Endothelial cell of umbilical vein (primary cell): ENCODE data around the gene COG6. TPM values are rescaled to one million over a fixed set of nuclear protein-coding genes. Genes with fewer than 3 reads are reported as not detected.

ENCODE experiments used
- BruUV-seq: library from RNA; stranded (reverse); fragments of 400-500 nt; replicated peaks from 2 replicates; lab custom pipeline; 2021; lab: Mats Ljungman, UMichigan
- CTCF ChIA-PET: fragments of 300-600, 350-600 bp; sonication (Branson Sonifier 250); formaldehyde crosslinking; loops from one replicate; lab custom pipeline; 2021; ENCODE audit warnings: antibody characterized with exemption, inconsistent platforms; lab: Charles Lee
- POLR2A ChIA-PET: fragments of 300-600, 350-600 bp; sonication (Branson Sonifier 250); formaldehyde crosslinking; loops from one replicate; lab custom pipeline; 2021; ENCODE audit warnings: antibody characterized with exemption, inconsistent platforms; lab: Charles Lee
- DNase-seq: peaks from one replicate; pipeline ENCODE4 v3.0.0-alpha.2; 2011; ENCODE audit warnings: low read depth, low spot score
- FAIRE-seq: peaks from 2 replicates; lab custom pipeline; 2011; peaks lifted over from hg19 to GRCh38; lab: Jason Lieb, UNC
- H2AFZ ChIP-seq: 2 replicates; pipeline ENCODE4 v1.6.0; 2012; ENCODE audit warnings: low read depth, low read length, control low read depth, inconsistent platforms
- H3K27ac ChIP-seq: 2 replicates; pipeline ENCODE4 v1.5.1; 2011; ENCODE audit warnings: low read depth, mild to moderate bottlenecking, control low read depth, low read length, moderate library complexity; ENCODE audit not compliant: insufficient read depth
- H3K27me3 ChIP-seq, 2 experiments: 2 replicates each; pipeline versions ENCODE4 v1.6.0 to v1.6.1; 2011; ENCODE audit warnings: low read length in 2 of 2, mixed read lengths in 1 of 2; ENCODE audit not compliant: control insufficient read depth in 2 of 2, insufficient read depth in 2 of 2
- H3K36me3 ChIP-seq, 2 experiments: 2 replicates in 1 of 2; 3 replicates in 1 of 2; pipeline ENCODE4 v1.5.1; 2011; ENCODE audit warnings: low read length in 2 of 2, mild to moderate bottlenecking in 1 of 2, moderate library complexity in 1 of 2; ENCODE audit not compliant: control insufficient read depth in 2 of 2, insufficient read depth in 2 of 2; ENCODE audit errors: extremely low read depth in 1 of 2
- H3K4me1 ChIP-seq: 3 replicates; pipeline ENCODE4 v1.5.1; 2011; ENCODE audit warnings: mild to moderate bottlenecking, low read length; ENCODE audit not compliant: control insufficient read depth, insufficient read depth; ENCODE audit errors: extremely low read depth
- H3K4me2 ChIP-seq: 2 replicates; pipeline ENCODE4 v1.6.1; 2011; ENCODE audit warnings: low read length, control low read depth, mixed read lengths; ENCODE audit not compliant: insufficient read depth
- H3K4me3 ChIP-seq, 3 experiments: fragments of 200-600 bp in 1 of 3; sonication (generic), shearing (Covaris generic) in 1 of 3; replicated peaks in 1 of 3; 2 replicates each; pipeline ENCODE4 v1.5.1; 2011 to 2016; ENCODE audit warnings: control low read depth in 3 of 3, low read length in 3 of 3, mild to moderate bottlenecking in 2 of 3, inconsistent platforms in 1 of 3, low read depth in 1 of 3, moderate library complexity in 1 of 3; ENCODE audit not compliant: insufficient read depth in 1 of 3
- H3K79me2 ChIP-seq: 2 replicates; pipeline ENCODE4 v1.6.0; 2012; ENCODE audit warnings: low read length, inconsistent platforms; ENCODE audit not compliant: control insufficient read depth, insufficient read depth
- H3K9ac ChIP-seq: replicated peaks from 2 replicates; pipeline ENCODE3; 2011; ENCODE audit warnings: low read length, control low read depth; ENCODE audit not compliant: insufficient read depth; ENCODE audit errors: extremely low read depth
- H3K9me1 ChIP-seq: replicated peaks from 3 replicates; pipeline ENCODE4 v1.6.0; 2011; ENCODE audit warnings: mild to moderate bottlenecking, low read length; ENCODE audit not compliant: control insufficient read depth, insufficient read depth; ENCODE audit errors: extremely low read depth
- H3K9me3 ChIP-seq: replicated peaks from 2 replicates; pipeline ENCODE4 v1.5.1; 2012; ENCODE audit warnings: low read length, inconsistent platforms; ENCODE audit not compliant: control insufficient read depth, insufficient read depth
- H4K20me1 ChIP-seq: replicated peaks from 2 replicates; pipeline ENCODE3; 2011; ENCODE audit warnings: mild to moderate bottlenecking, low read length; ENCODE audit not compliant: control insufficient read depth, insufficient read depth; ENCODE audit errors: extremely low read depth
- EZH2 ChIP-seq: IDR thresholded peaks from 2 replicates; pipeline ENCODE4 v1.6.1; 2012; ENCODE audit warnings: borderline replicate concordance, low read depth, mild to moderate bottlenecking, moderate library complexity, low read length, inconsistent platforms; ENCODE audit not compliant: severe bottlenecking
- FOS ChIP-seq: IDR thresholded peaks from 2 replicates; pipeline ENCODE4 v1.6.1; 2011; ENCODE audit warnings: mild to moderate bottlenecking, low read length, moderate library complexity, borderline replicate concordance; ENCODE audit not compliant: insufficient read depth
- GATA2 ChIP-seq: IDR thresholded peaks from 2 replicates; pipeline ENCODE4 v1.7.0; 2011; ENCODE audit warnings: low read depth, mild to moderate bottlenecking, moderate library complexity, mixed read lengths, low read length; ENCODE audit not compliant: insufficient read length, insufficient read depth
- MYC ChIP-seq: IDR thresholded peaks from one replicate; pipeline ENCODE4 v1.6.1; 2011; ENCODE audit warnings: mild to moderate bottlenecking, low read depth, low read length
- POLR2A ChIP-seq: IDR thresholded peaks from 2 replicates; pipeline ENCODE4 v1.6.1; 2012; ENCODE audit warnings: low read depth, mild to moderate bottlenecking, control low read depth, low read length
- POLR2AphosphoS5 ChIP-seq: IDR thresholded peaks from 2 replicates; pipeline ENCODE4 v1.6.1; 2012; ENCODE audit warnings: low read depth, mild to moderate bottlenecking, control low read depth, low read length, moderate library complexity; ENCODE audit not compliant: insufficient read depth
- dilution Hi-C: fragments of 300-500 bp; cut with MboI; formaldehyde crosslinking; loops from one replicate; pipeline ENCODE4 v1.15.0; 2019; ENCODE audit warnings: low sequenced_read_pairs; ENCODE audit not compliant: extremely low pct_ligation_motif_present
- intact Hi-C: fragments of 100-400 bp; cut with micrococcal nuclease; formaldehyde crosslinking; loops from one replicate; pipeline ENCODE4 v1.10.0; 2022
- polyA plus RNA-seq, 4 experiments: library from polyadenylated mRNA; depleted of rRNA in 3 of 4; stranded (reverse) in 3 of 4; unstranded in 1 of 4; fragments of >200 nt; gene quantifications; 2 replicates each; pipeline versions ENCODE4 v1.2.1 to v1.2.3, GENCODE V29; 2011 to 2012; ENCODE audit warnings: missing spikeins in 1 of 4
- total RNA-seq: library from RNA; stranded (reverse); gene quantifications from 2 replicates; pipeline ENCODE4 v1.2.3, GENCODE V29; 2021
- TF ChIP-seq, protein P1 (sequence below): IDR thresholded peaks from 2 replicates; pipeline ENCODE4 v1.6.1; 2011; ENCODE audit not compliant: insufficient read depth, insufficient read length

COG6 gene
- total and polyA plus RNA-seq, 2 donors (not counting 3 experiments of a cell fraction or from before 2014, with no cell fraction given) = 12.1 to 41.1 TPM

DNA sequence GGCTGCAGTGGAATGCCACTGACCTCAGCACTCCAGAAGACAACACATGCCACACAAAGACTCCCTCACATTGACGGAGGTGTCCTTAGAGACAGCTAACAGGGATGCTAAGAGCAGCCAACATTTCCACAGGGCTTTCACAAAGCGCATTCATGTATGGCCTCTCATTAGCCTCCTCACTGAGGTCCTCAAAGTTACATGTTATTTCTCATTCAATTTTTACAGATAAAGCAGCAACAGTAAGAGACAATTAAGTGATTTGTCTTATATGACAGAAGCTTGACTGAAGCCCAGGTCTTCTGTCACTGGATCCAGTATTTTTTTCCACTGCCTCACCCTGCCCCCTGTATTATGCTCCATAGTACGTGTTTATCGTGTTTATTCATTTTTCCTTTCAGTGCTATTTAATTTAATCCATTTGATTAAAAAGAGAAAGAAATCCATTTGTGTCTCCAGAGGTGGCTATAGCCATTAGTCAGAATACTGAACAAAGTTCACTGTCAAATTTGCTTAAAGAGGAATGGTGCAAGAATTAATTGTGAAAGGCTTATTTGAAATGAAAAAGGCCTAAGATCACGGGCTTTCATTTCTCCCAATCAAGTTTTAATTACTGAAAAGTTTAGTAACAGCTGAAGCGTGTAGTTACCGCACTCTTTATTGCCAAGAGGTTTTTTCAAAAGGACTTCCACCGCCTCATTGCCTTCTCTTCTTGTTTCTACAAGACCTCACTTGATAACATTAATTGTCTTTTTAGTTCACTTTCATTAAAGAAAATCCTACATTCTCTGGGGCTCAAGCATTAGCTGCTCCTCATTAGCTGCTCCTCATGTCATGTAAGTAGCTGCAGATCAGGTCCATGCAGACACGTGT is 115.0 kb downstream of the COG6 start:
- no peak overlapping the region for H3K4me3 ChIP-seq
- H3K4me1 ChIP-seq = peaks cover 10% of the 10 kb centered on the region
- no peak overlapping the region for H3K4me2 ChIP-seq
- H3K9me1 ChIP-seq = no peaks in the 10 kb centered on the region
- H2AFZ ChIP-seq = no peak overlapping the region
- no peak for FAIRE-seq
- H4K20me1 ChIP-seq = no peaks in the 10 kb centered on the region
- intact Hi-C loops = no loop called here
- H3K27me3 ChIP-seq = no peaks in the 10 kb centered on the region
- H3K9ac ChIP-seq = no peak overlapping the region
- dilution Hi-C loops = no loop called here
- ChIA-PET CTCF (no interaction called here), POLR2A (no interaction called here)
- DNase-seq = no peak
- H3K36me3 ChIP-seq = no peaks in the 10 kb centered on the region
- no peaks in the 10 kb centered on the region for H3K79me2 ChIP-seq
- H3K9me3 ChIP-seq = no peaks in the 10 kb centered on the region
- no TSS peak for BruUV-seq
- TF ChIP-seq POLR2AphosphoS5 (no peak), GATA2 (no peak)
- TF ChIP-seq, protein P1, sequence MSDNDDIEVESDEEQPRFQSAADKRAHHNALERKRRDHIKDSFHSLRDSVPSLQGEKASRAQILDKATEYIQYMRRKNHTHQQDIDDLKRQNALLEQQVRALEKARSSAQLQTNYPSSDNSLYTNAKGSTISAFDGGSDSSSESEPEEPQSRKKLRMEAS = no peak
- H3K27ac ChIP-seq = no peak overlapping the region

DNA sequence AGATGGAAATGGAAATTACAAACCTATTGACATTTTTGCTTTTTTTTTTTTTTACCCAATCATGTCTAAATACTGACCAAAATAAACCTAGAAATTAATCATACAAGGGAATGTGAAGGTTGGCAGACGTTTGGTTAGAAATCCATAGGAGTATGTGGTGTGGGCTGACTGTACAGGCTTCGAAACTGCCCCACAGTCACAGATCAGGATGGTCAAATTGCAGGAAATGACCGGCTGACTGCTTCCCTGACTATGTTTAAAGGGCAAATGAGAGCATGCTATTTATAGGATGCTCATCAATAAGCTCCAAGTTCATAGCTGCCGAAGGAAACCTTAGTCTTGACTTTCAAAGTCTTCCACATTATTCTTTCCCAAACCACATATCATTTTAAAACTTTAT is 118.4 kb downstream of the COG6 start:
- H3K9me3 ChIP-seq = no peaks in the 10 kb centered on the region
- no peak overlapping the region for H2AFZ ChIP-seq
- dilution Hi-C loops = no loop called here
- H3K9me1 ChIP-seq = no peaks in the 10 kb centered on the region
- ChIA-PET POLR2A (interaction anchor here (0.7 kb wide), 1 partner anchor 265 kb away, joined by 6 read pairs; no protein-coding TSS in a partner anchor), CTCF (interaction anchor here (0.8 to 1.3 kb wide), 4 partner anchors 9 to 950 kb away, joined by 3 to 5 read pairs (median 3); no protein-coding TSS in a partner anchor)
- no peak overlapping the region for H3K4me2 ChIP-seq
- peak; percentile 56 for DNase-seq
- BruUV-seq = no TSS peak
- H3K4me3 ChIP-seq = no peak overlapping the region
- H4K20me1 ChIP-seq = no peaks in the 10 kb centered on the region
- no peaks in the 10 kb centered on the region for H3K79me2 ChIP-seq
- intact Hi-C loops = no loop called here
- H3K27ac ChIP-seq = peak overlapping the region; percentile 7
- H3K27me3 ChIP-seq = no peaks in the 10 kb centered on the region
- FAIRE-seq = peak; percentile 73
- no peak overlapping the region for H3K9ac ChIP-seq
- peaks cover 42% of the 10 kb centered on the region for H3K4me1 ChIP-seq
- H3K36me3 ChIP-seq = no peaks in the 10 kb centered on the region
- TF ChIP-seq POLR2A (no peak), POLR2AphosphoS5 (peak; percentile 23), GATA2 (peak; percentile 8), FOS (peak; percentile 38), MYC (no peak), EZH2 (no peak)
